ENCODE measurements around the gene FBLN2. TPM values are rescaled to one million over a fixed set of nuclear protein-coding genes. Genes with fewer than 3 reads are reported as not detected.

FBLN2 gene
- polyA plus RNA-seq, 1 donor (not counting 4 experiments of a cell fraction or from before 2014, with no cell fraction given) = 0.72 TPM

DNA sequence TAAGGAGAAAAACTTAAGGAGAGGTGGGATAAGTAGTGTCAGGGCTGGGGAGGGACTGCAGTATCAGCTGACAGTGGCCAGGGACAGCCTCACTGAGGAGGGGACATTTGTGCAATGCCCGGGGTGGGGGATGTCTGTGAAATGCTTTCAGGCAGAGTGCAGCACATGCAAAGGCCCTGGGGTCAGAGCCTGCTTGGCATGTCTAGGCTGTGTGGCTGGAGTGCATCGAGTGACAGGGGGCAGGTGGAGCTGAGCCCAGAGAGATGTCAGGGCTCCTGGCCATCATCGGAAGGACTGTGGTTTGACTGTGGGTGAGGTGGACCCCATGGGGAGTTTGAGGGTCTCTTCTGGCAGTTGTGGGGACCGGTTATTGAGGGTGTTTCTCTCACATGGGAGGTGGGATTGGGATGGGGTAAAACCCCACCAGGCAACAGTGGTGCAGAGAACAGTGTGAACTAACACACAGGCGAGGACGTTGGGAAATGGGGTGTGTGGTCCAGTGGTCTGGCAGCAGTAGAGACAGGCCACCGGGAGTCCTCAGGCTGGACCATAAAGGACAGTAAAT, 61.2 kb downstream of the FBLN2 start:
- Histone ChIP-seq H2AFZ (ENCODE audit: control insufficient read depth, low read length) (no peak overlapping the region), H3K9me1 (ENCODE audit: control insufficient read depth, extremely low read depth, insufficient read depth, low read length) (no peaks in the 10 kb centered on the region), H3K27me3 (ENCODE audit: control insufficient read depth, extremely low read depth, insufficient read depth, low read length) (no peaks in the 10 kb centered on the region), H3K27ac (ENCODE audit: control insufficient read depth, insufficient read depth, low read length) (no peak overlapping the region), H3K9me3 (ENCODE audit: control insufficient read depth, low read depth, low read length) (no peaks in the 10 kb centered on the region), H3K4me3 (ENCODE audit: control insufficient read depth in 2 of 3, extremely low read depth in 1 of 3, insufficient read depth in 2 of 3, low read depth in 1 of 3, low read length in 3 of 3) (no peak overlapping the region), H3K4me1 (ENCODE audit: control insufficient read depth, extremely low read depth, insufficient read depth, low read length) (peaks cover 2% of the 10 kb centered on the region), H4K20me1 (ENCODE audit: control insufficient read depth, extremely low read depth, insufficient read depth, low read length) (no peaks in the 10 kb centered on the region), H3K9ac (ENCODE audit: control insufficient read depth, extremely low read depth, insufficient read depth, low read length) (no peak overlapping the region), H3K79me2 (ENCODE audit: control insufficient read depth, insufficient read depth, low read length) (no peaks in the 10 kb centered on the region), H3K4me2 (ENCODE audit: control insufficient read depth, extremely low read depth, insufficient read depth, low read depth, low read length) (no peak overlapping the region), H3K36me3 (ENCODE audit: control insufficient read depth in 2 of 2, extremely low read depth in 1 of 2, insufficient read depth in 2 of 2, low read length in 2 of 2) (no peaks in the 10 kb centered on the region)
- FAIRE-seq = no peak
- TF ChIP-seq EZH2 (IDR thresholded peaks at IDR 0.05; ENCODE audit: low read length) = no peak
- TF ChIP-seq, protein P1, sequence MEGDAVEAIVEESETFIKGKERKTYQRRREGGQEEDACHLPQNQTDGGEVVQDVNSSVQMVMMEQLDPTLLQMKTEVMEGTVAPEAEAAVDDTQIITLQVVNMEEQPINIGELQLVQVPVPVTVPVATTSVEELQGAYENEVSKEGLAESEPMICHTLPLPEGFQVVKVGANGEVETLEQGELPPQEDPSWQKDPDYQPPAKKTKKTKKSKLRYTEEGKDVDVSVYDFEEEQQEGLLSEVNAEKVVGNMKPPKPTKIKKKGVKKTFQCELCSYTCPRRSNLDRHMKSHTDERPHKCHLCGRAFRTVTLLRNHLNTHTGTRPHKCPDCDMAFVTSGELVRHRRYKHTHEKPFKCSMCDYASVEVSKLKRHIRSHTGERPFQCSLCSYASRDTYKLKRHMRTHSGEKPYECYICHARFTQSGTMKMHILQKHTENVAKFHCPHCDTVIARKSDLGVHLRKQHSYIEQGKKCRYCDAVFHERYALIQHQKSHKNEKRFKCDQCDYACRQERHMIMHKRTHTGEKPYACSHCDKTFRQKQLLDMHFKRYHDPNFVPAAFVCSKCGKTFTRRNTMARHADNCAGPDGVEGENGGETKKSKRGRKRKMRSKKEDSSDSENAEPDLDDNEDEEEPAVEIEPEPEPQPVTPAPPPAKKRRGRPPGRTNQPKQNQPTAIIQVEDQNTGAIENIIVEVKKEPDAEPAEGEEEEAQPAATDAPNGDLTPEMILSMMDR (optimal IDR thresholded peaks at IDR 0.05 in 1 of 3, IDR thresholded peaks at IDR 0.05 in 1 of 3, conservative IDR thresholded peaks at IDR 0.05 in 1 of 3; ENCODE audit: extremely low read depth in 1 of 3, insufficient read depth in 2 of 3, low read length in 3 of 3) = no peak
- dilution Hi-C loops (cut with MboI; ENCODE audit: extremely low pct_ligation_motif_present, low sequenced_read_pairs) = no loop called here
- DNase-seq (ENCODE audit: low read depth, low spot score) = no peak

DNA sequence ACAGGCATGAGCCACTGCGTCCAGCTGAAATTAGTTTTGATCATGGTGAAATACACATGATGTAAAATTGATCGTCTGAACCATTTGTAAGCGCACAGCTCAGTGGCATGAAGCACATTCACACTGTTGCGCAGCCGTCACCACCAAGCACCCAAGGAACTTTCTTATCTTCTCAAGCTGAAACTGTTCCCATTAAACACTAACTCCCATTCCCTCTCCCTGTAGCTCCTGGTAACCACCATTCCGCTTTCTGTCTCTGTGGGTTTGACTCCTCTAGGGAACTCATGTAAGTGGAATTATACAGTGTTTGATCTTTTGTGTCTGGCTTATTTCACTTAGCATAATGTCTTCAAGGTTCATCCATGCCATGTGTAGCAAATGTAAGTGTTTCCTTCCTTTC, 62.3 kb downstream of the FBLN2 start:
- Histone ChIP-seq H3K27ac (ENCODE audit: control insufficient read depth, insufficient read depth, low read length) (no peak overlapping the region), H3K27me3 (ENCODE audit: control insufficient read depth, extremely low read depth, insufficient read depth, low read length) (no peaks in the 10 kb centered on the region), H3K9me1 (ENCODE audit: control insufficient read depth, extremely low read depth, insufficient read depth, low read length) (no peaks in the 10 kb centered on the region), H3K4me1 (ENCODE audit: control insufficient read depth, extremely low read depth, insufficient read depth, low read length) (peaks cover 2% of the 10 kb centered on the region), H2AFZ (ENCODE audit: control insufficient read depth, low read length) (no peak overlapping the region), H3K4me2 (ENCODE audit: control insufficient read depth, extremely low read depth, insufficient read depth, low read depth, low read length) (no peak overlapping the region), H3K9me3 (ENCODE audit: control insufficient read depth, low read depth, low read length) (no peaks in the 10 kb centered on the region), H4K20me1 (ENCODE audit: control insufficient read depth, extremely low read depth, insufficient read depth, low read length) (no peaks in the 10 kb centered on the region), H3K79me2 (ENCODE audit: control insufficient read depth, insufficient read depth, low read length) (no peaks in the 10 kb centered on the region), H3K9ac (ENCODE audit: control insufficient read depth, extremely low read depth, insufficient read depth, low read length) (no peak overlapping the region), H3K36me3 (ENCODE audit: control insufficient read depth in 2 of 2, extremely low read depth in 1 of 2, insufficient read depth in 2 of 2, low read length in 2 of 2) (no peaks in the 10 kb centered on the region), H3K4me3 (ENCODE audit: control insufficient read depth in 2 of 3, extremely low read depth in 1 of 3, insufficient read depth in 2 of 3, low read depth in 1 of 3, low read length in 3 of 3) (no peak overlapping the region)
- TF ChIP-seq EZH2 (IDR thresholded peaks at IDR 0.05; ENCODE audit: low read length) = no peak
- TF ChIP-seq, protein P1 (optimal IDR thresholded peaks at IDR 0.05 in 1 of 3, IDR thresholded peaks at IDR 0.05 in 1 of 3, conservative IDR thresholded peaks at IDR 0.05 in 1 of 3; ENCODE audit: extremely low read depth in 1 of 3, insufficient read depth in 2 of 3, low read length in 3 of 3) = no peak
- dilution Hi-C loops (cut with MboI; ENCODE audit: extremely low pct_ligation_motif_present, low sequenced_read_pairs) = no loop called here
- DNase-seq (ENCODE audit: low read depth, low spot score) (no peak), FAIRE-seq (no peak)

Data from keratinocyte (primary cell).